CD4-positive, alpha-beta T cell treated with Interleukin-12 subunit alpha and Interleukin-12 subunit beta, for 1 hour (primary cell): ENCODE results near the gene SNRNP200.

Experiments
- DNase-seq: peaks from one replicate; pipeline ENCODE4 v3.0.0-alpha.2; 2020

Gene SNRNP200

GRCh38 chr2:96248624-96249023 lies 56.7 kb downstream of the SNRNP200 start:
- DNase-seq, result no peak

GRCh38 chr2:96247896-96248295 lies 57.5 kb downstream of the SNRNP200 start:
- DNase-seq, result no peak

GRCh38 chr2:96247009-96247408 lies 58.3 kb downstream of the SNRNP200 start:
- DNase-seq, result no peak

DNA sequence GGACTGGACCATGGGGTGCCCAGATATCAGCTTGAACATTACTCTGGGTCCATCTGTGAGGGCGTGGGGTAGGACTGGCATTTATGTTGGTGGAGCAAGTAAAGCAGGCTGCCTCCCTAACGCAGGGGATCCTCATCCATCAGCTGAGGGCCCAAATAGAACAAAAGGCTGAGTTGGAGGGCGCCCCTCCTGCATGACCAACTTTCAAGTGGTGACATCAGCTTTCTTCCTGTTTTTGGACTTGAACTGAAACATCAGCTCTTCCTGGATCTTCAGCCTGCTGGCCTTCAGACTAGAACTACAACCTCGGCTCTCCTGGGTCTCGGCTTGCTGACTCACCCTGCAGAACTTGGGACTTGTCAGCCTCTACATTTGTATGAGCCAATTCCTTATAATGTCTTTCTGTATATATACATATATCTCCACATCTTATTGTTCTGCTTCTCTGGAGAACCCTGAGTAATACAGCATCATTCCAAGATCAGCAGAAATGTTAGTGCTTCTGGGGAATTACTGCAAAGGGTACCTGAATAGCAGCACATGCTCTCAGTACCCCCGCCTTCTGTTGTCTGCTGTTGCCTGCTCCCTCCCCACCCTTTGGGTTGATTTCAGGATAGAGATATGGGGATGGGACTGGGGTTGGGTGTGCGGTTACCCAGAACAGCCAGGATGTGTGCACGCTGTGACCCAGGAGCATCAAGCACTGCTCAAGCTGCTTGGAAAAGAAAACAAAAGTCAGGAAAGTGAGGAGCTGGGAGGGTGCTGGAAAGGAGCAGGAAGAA lies 59.5 kb downstream of the SNRNP200 start:
- DNase-seq, result no peak

- DNase-seq, result no peak
These were observed 61.5 kb downstream of the SNRNP200 start for GRCh38 chr2:96243843-96244242.

DNA sequence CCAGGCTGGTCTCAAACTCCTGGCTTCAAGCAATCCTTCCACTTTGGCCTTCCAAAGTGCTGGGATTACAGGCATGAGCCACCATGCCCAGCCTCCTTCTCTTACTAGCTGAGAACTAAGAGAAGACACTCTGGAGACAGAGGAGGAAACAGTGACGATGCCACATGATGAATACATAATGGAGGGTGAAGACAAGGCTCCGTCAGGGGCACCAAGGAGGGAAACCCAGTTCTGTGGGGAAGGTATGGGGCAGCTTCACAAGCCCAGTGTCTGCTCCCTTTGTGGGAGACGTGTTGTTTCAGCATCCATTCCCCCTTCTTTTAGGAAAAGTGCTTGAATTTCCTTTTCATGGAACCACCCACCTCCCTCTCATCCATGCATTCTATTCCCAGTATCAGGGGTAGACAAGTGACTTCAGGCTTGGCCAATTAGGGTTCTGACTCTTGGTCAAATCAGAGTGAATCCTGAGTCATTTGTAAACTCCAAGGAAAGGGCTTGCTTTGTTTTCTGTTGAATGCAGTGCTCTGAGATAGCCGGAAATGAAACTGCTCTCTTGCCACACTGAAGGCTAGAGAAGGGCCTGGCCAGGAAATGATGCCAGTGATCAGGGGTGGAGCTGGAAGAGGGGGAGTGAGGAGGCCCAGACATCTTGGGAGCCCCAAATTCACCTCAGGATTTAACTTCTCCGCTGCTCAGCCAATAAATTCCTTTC lies 63.3 kb downstream of the SNRNP200 start:
- peak; percentile 68 for DNase-seq

GRCh38 chr2:96241227-96241626 lies 64.1 kb downstream of the SNRNP200 start:
- no peak for DNase-seq

DNA sequence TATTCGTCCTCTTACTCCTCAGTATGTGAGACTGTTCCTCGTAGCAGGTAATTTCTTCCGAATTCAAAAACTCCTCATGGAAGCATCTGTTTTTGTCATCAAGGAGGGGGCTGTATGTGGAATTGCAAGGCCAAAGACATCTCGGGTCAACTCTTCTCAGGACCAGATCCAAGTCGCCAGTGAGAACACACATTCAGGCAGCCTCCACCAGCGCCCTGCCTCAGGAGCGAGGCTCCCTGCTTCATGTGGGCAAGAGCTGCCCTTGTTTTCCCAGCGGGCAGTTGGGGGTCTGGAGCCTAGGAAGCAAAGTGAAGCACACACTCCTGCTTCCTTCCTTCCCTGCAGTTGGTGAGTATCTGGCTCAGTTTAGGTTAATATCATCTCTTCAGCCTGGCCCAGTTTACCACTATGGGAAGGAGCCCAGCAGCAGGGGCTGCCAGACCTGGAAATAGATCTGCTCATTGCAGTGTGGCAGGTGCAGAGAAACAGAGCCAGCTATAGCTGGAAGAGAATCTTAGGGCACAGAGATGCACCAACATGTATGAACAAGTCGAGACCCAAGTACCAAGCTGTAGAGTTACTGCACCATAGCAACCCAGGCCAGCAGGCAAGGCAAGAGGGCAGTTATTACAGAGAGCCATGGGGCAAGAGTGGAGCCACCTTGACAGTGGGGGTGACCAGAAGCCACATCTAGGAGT lies 64.9 kb downstream of the SNRNP200 start:
- DNase-seq, result no peak

DNA sequence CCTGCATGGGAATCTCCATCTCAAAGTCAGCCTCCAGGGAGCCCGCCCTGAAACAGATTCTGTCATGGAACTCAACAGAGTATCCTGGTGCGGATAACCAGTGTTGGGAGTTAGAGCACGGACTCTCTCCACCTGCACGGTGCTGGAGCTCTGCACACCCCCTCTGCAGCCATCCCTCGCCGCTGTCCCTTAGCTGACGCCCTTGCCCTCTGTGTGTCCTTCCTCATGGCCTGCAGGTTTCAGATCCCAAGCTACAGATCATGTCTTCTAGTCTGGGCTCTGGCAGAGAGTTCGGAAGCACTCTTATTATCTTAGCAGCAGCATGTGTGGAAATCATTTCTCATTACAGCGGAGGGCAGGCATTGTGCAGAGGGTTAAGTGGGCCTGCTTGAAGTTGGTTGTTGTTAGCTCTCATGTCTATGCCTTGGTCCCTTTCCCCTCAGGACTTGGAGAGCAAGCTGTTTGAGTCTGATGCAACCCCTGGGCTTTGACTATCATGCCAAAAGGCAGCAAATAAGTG lies 65.5 kb downstream of the SNRNP200 start:
- DNase-seq, result no peak

GRCh38 chr2:96239091-96239490 lies 66.3 kb downstream of the SNRNP200 start:
- DNase-seq, result no peak

DNA sequence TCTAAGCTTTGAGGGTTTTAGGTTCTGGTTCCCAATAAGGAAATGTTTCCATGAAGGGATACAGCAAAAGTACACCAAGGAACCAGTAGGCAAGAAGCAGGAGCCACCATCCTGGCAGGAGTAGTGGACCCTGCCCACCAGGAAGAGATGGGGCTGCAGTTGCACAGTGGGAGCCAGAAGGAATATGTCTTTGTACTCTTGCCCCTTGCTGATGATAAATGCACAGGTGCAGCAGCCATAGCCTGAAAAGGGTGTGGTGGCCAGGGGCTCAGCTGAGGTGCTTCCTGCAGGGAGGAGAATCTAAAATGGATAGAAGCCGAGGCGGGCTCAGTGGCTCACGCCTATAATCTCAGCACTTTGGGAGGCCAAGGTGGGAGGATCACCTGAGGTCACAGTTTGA lies 67.1 kb downstream of the SNRNP200 start:
- DNase-seq, result no peak

DNA sequence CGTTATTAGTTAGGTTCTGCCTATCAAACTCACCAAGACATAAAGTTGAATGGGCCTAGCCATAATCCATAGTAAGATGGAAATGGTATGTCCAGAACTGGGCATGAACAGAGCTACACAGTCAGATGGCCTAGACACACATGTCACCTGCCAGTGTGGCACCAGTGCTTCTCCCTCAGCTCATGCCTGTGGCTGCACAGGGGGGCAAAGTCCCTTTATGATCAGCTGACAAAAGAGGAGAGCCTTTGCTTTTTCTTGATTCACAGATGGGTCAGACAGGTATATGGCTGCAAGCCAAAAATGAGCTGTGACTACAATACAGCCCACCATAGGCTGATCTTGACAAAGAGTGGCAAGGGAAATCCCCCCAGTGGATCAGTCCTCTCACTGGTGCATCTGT lies 68.5 kb downstream of the SNRNP200 start:
- DNase-seq, result no peak

DNA sequence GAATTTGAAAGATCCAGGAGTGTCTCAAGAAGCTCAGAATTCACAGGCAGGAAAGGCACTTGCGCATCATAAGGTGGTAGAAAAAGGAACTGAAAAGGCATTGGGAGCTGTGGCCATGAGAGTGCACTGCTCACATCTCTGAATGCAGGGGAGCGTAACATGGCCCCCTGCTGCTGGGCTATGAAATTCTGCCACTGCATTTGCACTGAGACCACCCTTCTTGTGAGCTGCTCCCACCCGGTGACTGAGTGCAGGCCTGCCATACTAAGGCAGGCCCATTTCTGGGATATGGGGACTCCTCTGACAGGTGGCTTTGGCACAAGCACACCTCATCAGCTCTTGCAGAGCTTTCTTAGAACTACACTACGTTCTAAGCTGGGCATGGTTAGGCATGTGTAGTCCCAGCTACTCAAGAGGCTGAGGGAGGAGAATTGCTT lies 71.4 kb downstream of the SNRNP200 start:
- DNase-seq, result no peak

- no peak for DNase-seq
These were observed 71.9 kb downstream of the SNRNP200 start for GRCh38 chr2:96233436-96233835.

DNA sequence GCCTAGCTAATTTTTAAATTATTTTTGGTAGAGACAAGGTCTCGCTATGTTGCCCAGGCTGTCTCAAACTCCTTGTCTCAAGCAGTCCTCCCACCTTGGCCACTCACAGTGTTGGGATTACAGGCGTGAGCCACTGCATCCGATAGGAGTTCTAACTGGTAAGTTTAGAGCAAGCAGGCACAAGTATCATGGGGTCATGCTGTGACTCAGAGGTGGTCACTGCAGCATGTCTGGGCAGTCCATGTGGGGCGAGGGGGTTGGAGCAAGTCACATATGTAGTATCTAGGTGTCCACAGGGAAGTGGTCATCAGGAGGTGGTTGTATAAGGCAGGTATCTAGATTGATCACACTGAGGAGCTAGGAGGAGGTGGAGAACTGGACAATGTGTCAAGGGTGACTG lies 74.0 kb downstream of the SNRNP200 start:
- DNase-seq, result no peak

DNA sequence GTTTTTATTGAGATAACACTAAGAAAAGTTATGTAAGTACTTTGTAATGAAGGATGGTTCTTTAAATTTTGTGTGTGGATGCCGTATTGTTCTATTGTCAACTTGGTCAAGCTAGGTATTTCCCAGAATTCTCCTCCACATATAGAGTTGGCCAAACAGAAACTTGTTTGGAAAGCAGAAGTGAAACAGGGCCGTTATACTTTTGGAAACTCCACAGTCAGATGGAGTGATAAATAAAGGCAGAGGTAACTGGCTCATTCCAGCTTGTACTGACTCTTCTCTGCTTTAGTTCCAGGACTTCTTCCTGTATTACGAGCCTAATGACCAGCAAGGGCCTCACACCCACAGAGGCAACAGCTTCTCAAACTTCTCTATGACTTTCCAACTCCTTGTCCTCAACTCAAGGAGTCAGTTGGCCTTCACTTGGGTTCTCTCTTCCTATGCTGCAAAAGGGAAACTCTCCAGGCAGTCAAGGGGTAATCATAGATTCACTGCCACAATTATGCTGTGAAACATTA lies 80.3 kb downstream of the SNRNP200 start:
- no peak for DNase-seq
